NT2/D1 (cell line): Measurements from ENCODE around the gene SRSF4.
"Not testable (repeated sequence)": the region's sequence is repeated elsewhere in the genome, so short reads cannot be mapped to it uniquely, and the experiment has no call there.

Experiments used
- SUZ12 ChIP-seq: IDR thresholded peaks from 2 replicates; pipeline ENCODE4 v1.6.1; 2011; ENCODE audit not compliant: insufficient read length, insufficient read depth; ENCODE audit errors: extremely low read depth
- YY1 ChIP-seq: IDR thresholded peaks from 2 replicates; pipeline ENCODE4 v1.6.1; 2011; ENCODE audit not compliant: insufficient read length, insufficient read depth
- ZNF274 ChIP-seq: IDR thresholded peaks from 2 replicates; pipeline ENCODE4 v1.6.1; 2011; ENCODE audit warnings: mild to moderate bottlenecking, low read depth, low read length

GRCh38 chr1:29108041-29108440 is 73.7 kb downstream of the SRSF4 start:
- not testable (repeated sequence) for TF ChIP-seq YY1, SUZ12, ZNF274
